ENCODE measurements around the gene NGEF. TPM values are rescaled to one million over a fixed set of nuclear protein-coding genes. Genes with fewer than 3 reads are reported as not detected.

Gene NGEF
- total RNA-seq, 1 donor from 2014 or later = 0.53 TPM

GRCh38 chr2:232951181-232951580 is 61.9 kb downstream of the NGEF start:
- no peak overlapping the region for H3K4me3 ChIP-seq (ENCODE audit: low read depth, low read length)
- no peaks in the 10 kb centered on the region for H3K36me3 ChIP-seq (ENCODE audit: control insufficient read depth, insufficient read depth, low read length)
- no peak for FAIRE-seq
- no peak for TF ChIP-seq CTCF (IDR thresholded peaks at IDR 0.05; ENCODE audit: insufficient read depth, low read length, severe bottlenecking)
- H3K27me3 ChIP-seq (ENCODE audit: control insufficient read depth, insufficient read depth, low read length) = no peaks in the 10 kb centered on the region
- no peak for DNase-seq (ENCODE audit: low read depth)

- DNase-seq (ENCODE audit: low read depth) (no peak), FAIRE-seq (no peak)
- H3K36me3 ChIP-seq (ENCODE audit: control insufficient read depth, insufficient read depth, low read length) = no peaks in the 10 kb centered on the region
- TF ChIP-seq CTCF (IDR thresholded peaks at IDR 0.05; ENCODE audit: insufficient read depth, low read length, severe bottlenecking) = no peak
- H3K4me3 ChIP-seq (ENCODE audit: low read depth, low read length) = no peak overlapping the region
- H3K27me3 ChIP-seq (ENCODE audit: control insufficient read depth, insufficient read depth, low read length) = no peaks in the 10 kb centered on the region
These were observed 62.3 kb downstream of the NGEF start for GRCh38 chr2:232950751-232951150.

GRCh38 chr2:232949016-232949415 is 64.0 kb downstream of the NGEF start:
- no peak for FAIRE-seq
- TF ChIP-seq CTCF (IDR thresholded peaks at IDR 0.05; ENCODE audit: insufficient read depth, low read length, severe bottlenecking) = no peak

GRCh38 chr2:232942831-232943230 is 70.2 kb downstream of the NGEF start:
- TF ChIP-seq CTCF (IDR thresholded peaks at IDR 0.05; ENCODE audit: insufficient read depth, low read length, severe bottlenecking) = no peak
- H3K27me3 ChIP-seq (ENCODE audit: control insufficient read depth, insufficient read depth, low read length) = no peaks in the 10 kb centered on the region
- DNase-seq (ENCODE audit: low read depth) (no peak), FAIRE-seq (no peak)
- no peaks in the 10 kb centered on the region for H3K36me3 ChIP-seq (ENCODE audit: control insufficient read depth, insufficient read depth, low read length)
- H3K4me3 ChIP-seq (ENCODE audit: low read depth, low read length) = no peak overlapping the region

More at GRCh38 chr2:232949016-232949415, 64.0 kb downstream of the NGEF start:
- no peak for DNase-seq (ENCODE audit: low read depth)
- H3K4me3 ChIP-seq (ENCODE audit: low read depth, low read length) = no peak overlapping the region
- no peaks in the 10 kb centered on the region for H3K27me3 ChIP-seq (ENCODE audit: control insufficient read depth, insufficient read depth, low read length)
- H3K36me3 ChIP-seq (ENCODE audit: control insufficient read depth, insufficient read depth, low read length) = no peaks in the 10 kb centered on the region

GRCh38 chr2:232941912-232942594 is 71.0 kb downstream of the NGEF start:
- no peaks in the 10 kb centered on the region for H3K27me3 ChIP-seq (ENCODE audit: control insufficient read depth, insufficient read depth, low read length)
- no peak for TF ChIP-seq CTCF (IDR thresholded peaks at IDR 0.05; ENCODE audit: insufficient read depth, low read length, severe bottlenecking)
- H3K36me3 ChIP-seq (ENCODE audit: control insufficient read depth, insufficient read depth, low read length) = no peaks in the 10 kb centered on the region
- FAIRE-seq (peak; percentile 76), DNase-seq (ENCODE audit: low read depth) (peak; percentile 39)
- no peak overlapping the region for H3K4me3 ChIP-seq (ENCODE audit: low read depth, low read length)

GRCh38 chr2:232941400-232941799 is 71.7 kb downstream of the NGEF start:
- DNase-seq (ENCODE audit: low read depth) (no peak), FAIRE-seq (no peak)
- Histone ChIP-seq H3K36me3 (ENCODE audit: control insufficient read depth, insufficient read depth, low read length) (no peaks in the 10 kb centered on the region), H3K27me3 (ENCODE audit: control insufficient read depth, insufficient read depth, low read length) (no peaks in the 10 kb centered on the region), H3K4me3 (ENCODE audit: low read depth, low read length) (no peak overlapping the region)
- no peak for TF ChIP-seq CTCF (IDR thresholded peaks at IDR 0.05; ENCODE audit: insufficient read depth, low read length, severe bottlenecking)
